ENCODE data around the gene PMFBP1. TPM values are rescaled to one million over a fixed set of nuclear protein-coding genes. Genes with fewer than 3 reads are reported as not detected.

Gene PMFBP1
- total RNA-seq, 1 experiment from 2014 or later, result 0.56 TPM

DNA sequence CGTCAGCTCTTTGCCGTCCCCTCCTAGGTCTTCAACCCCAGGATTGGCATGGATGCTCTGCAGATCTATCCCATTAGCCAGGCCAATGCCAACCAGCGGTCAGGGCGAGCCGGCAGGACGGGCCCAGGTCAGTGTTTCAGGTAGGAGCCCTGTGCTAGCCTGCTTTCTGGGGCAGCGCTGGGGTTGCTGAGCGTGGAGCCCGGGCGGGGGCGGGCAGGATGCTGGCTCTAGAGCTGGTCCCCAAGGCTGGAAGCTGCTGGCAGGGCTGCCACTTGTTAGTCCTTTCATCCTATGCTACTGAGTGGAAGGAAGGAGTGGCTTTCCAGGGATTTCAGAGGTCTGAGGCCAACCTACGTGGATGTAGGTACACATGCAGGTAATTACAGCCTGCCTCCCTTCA lies 66.0 kb downstream of the PMFBP1 start:
- Histone ChIP-seq H4K20me1 (ENCODE audit: insufficient read depth, low read depth, low read length) (no peaks in the 10 kb centered on the region), H3K4me1 (ENCODE audit: low read length) (no peaks in the 10 kb centered on the region), H3K27ac (ENCODE audit: low read length) (no peak overlapping the region), H3K4me3 (ENCODE audit: low read length) (no peak overlapping the region), H3K27me3 (ENCODE audit: low read length) (no peaks in the 10 kb centered on the region), H3K9me2 (replicated peaks; ENCODE audit: insufficient read depth, low read length) (no peaks in the 10 kb centered on the region), H3K4me2 (ENCODE audit: low read depth, low read length, poor library complexity, severe bottlenecking) (no peak overlapping the region), H3K36me3 (ENCODE audit: insufficient read depth, low read length) (peaks cover 46% of the 10 kb centered on the region; the same call in 1 of the 2 replicates), H3K9me3 (ENCODE audit: low read length) (no peaks in the 10 kb centered on the region), H3K79me2 (ENCODE audit: low read length) (no peaks in the 10 kb centered on the region), H3K9ac (ENCODE audit: low read length) (no peak overlapping the region), H2AFZ (ENCODE audit: low read length) (no peak overlapping the region)
- no peak for DNase-seq

DNA sequence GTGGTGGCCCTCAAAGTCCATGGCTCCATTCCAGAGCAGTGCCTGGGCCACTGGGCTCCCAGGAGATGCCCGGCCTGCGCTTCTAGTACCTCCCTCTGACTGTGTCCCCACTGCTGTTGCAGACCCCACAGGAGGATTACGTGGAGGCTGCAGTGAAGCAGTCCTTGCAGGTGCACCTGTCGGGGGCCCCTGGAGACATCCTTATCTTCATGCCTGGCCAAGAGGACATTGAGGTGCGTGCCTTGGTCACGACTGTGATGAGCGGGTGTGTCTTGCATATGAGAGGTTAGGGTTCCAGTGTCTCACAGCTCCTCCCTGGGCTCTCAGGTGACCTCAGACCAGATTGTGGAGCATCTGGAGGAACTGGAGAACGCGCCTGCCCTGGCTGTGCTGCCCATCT lies 67.0 kb downstream of the PMFBP1 start:
- H3K27me3 ChIP-seq (ENCODE audit: low read length), result no peaks in the 10 kb centered on the region
- no peak overlapping the region for H2AFZ ChIP-seq (ENCODE audit: low read length)
- H3K4me2 ChIP-seq (ENCODE audit: low read depth, low read length, poor library complexity, severe bottlenecking), result no peak overlapping the region
- no peaks in the 10 kb centered on the region for H3K9me3 ChIP-seq (ENCODE audit: low read length)
- peaks cover 50% of the 10 kb centered on the region; the same call in 1 of the 2 replicates for H3K36me3 ChIP-seq (ENCODE audit: insufficient read depth, low read length)
- H4K20me1 ChIP-seq (ENCODE audit: insufficient read depth, low read depth, low read length), result no peaks in the 10 kb centered on the region
- H3K9ac ChIP-seq (ENCODE audit: low read length), result no peak overlapping the region
- no peaks in the 10 kb centered on the region for H3K4me1 ChIP-seq (ENCODE audit: low read length)
- H3K9me2 ChIP-seq (replicated peaks; ENCODE audit: insufficient read depth, low read length), result no peaks in the 10 kb centered on the region
- H3K4me3 ChIP-seq (ENCODE audit: low read length), result no peak overlapping the region
- H3K27ac ChIP-seq (ENCODE audit: low read length), result no peak overlapping the region
- H3K79me2 ChIP-seq (ENCODE audit: low read length), result no peaks in the 10 kb centered on the region
- no peak for DNase-seq

DNA sequence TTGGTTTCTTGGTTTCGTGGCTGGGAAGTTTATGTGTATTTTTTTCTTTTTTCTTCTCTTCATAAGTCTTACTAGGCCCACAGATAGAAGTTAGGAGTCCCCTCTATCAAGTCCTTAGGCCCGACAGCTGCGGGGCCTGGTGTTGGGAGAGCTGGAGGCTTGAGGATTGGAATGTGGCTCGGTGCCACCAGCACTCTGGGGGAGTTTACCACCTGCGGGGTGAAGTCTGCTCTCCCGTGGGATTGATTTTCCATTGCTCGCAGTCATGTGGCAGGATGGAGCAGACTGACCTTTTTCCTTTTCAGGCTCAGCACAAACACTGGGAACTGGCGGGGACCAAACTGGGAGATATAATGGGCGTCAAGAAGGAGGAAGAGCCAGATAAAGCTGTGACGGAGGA lies 70.8 kb downstream of the PMFBP1 start:
- no peak overlapping the region for H3K27ac ChIP-seq (ENCODE audit: low read length)
- H3K4me1 ChIP-seq (ENCODE audit: low read length), result no peaks in the 10 kb centered on the region
- H3K9me3 ChIP-seq (ENCODE audit: low read length), result no peaks in the 10 kb centered on the region
- H3K36me3 ChIP-seq (ENCODE audit: insufficient read depth, low read length), result peaks cover 44% of the 10 kb centered on the region; the same call in 1 of the 2 replicates
- no peak for DNase-seq
- no peak overlapping the region for H3K4me3 ChIP-seq (ENCODE audit: low read length)
- no peaks in the 10 kb centered on the region for H3K27me3 ChIP-seq (ENCODE audit: low read length)
- no peak overlapping the region for H3K4me2 ChIP-seq (ENCODE audit: low read depth, low read length, poor library complexity, severe bottlenecking)
- peaks cover 7% of the 10 kb centered on the region for H3K79me2 ChIP-seq (ENCODE audit: low read length)
- H4K20me1 ChIP-seq (ENCODE audit: insufficient read depth, low read depth, low read length), result no peaks in the 10 kb centered on the region
- no peak overlapping the region for H2AFZ ChIP-seq (ENCODE audit: low read length)
- H3K9me2 ChIP-seq (replicated peaks; ENCODE audit: insufficient read depth, low read length), result no peaks in the 10 kb centered on the region
- no peak overlapping the region for H3K9ac ChIP-seq (ENCODE audit: low read length)

DNA sequence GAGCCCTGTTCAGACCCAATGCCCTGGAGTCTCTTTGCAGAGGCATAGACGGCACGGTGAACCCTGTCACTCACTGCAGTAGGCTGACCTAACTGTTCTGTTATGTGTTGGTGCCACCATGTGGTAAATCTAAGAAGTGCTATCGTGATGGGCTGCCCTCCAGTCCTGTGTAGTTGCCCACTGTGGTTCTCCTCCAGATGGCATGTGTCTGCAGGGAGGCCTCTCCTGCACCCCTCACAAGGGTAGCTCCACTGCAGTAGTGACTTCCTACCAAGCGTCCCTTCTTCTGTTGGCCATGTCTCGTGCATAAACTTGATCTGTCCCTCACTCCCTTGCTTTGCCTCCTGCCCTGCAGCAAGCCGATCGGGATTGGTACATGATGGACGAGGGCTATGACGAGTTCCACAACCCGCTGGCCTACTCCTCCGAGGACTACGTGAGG lies 72.6 kb downstream of the PMFBP1 start:
- Histone ChIP-seq H3K27me3 (ENCODE audit: low read length) (no peaks in the 10 kb centered on the region), H3K9me3 (ENCODE audit: low read length) (no peaks in the 10 kb centered on the region), H3K27ac (ENCODE audit: low read length) (no peak overlapping the region), H3K4me2 (ENCODE audit: low read depth, low read length, poor library complexity, severe bottlenecking) (no peak overlapping the region), H3K4me1 (ENCODE audit: low read length) (peaks cover 16% of the 10 kb centered on the region), H3K4me3 (ENCODE audit: low read length) (no peak overlapping the region), H3K9ac (ENCODE audit: low read length) (no peak overlapping the region), H2AFZ (ENCODE audit: low read length) (no peak overlapping the region), H3K79me2 (ENCODE audit: low read length) (peaks cover 25% of the 10 kb centered on the region), H4K20me1 (ENCODE audit: insufficient read depth, low read depth, low read length) (no peaks in the 10 kb centered on the region), H3K36me3 (ENCODE audit: insufficient read depth, low read length) (peaks cover 38% of the 10 kb centered on the region; the same call in 1 of the 2 replicates), H3K9me2 (replicated peaks; ENCODE audit: insufficient read depth, low read length) (no peaks in the 10 kb centered on the region)
- DNase-seq, result peak; percentile 90

DNA sequence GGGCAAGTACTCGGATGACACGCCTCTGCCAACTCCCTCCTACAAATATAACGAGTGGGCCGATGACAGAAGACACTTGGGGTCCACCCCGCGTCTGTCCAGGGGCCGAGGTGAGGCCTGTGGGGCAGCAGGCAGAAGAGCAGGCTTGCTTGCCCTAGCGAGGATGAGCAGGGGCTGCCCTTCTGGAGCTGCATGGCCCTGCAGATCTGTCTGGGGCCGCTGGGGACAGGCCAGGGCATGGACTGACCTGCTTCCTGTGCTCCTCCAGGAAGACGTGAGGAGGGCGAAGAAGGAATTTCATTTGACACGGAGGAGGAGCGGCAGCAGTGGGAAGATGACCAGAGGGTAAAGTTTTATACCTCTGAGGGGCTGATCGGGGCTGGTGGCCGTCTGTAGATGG lies 73.0 kb downstream of the PMFBP1 start:
- Histone ChIP-seq H3K36me3 (ENCODE audit: insufficient read depth, low read length) (peaks cover 37% of the 10 kb centered on the region; the same call in 1 of the 2 replicates), H3K4me2 (ENCODE audit: low read depth, low read length, poor library complexity, severe bottlenecking) (no peak overlapping the region), H3K79me2 (ENCODE audit: low read length) (peaks cover 29% of the 10 kb centered on the region), H3K4me1 (ENCODE audit: low read length) (peaks cover 16% of the 10 kb centered on the region), H2AFZ (ENCODE audit: low read length) (no peak overlapping the region), H4K20me1 (ENCODE audit: insufficient read depth, low read depth, low read length) (0 out of 2 replicates have a peak, but pooled peaks cover 4% of the 10 kb centered on the region), H3K27ac (ENCODE audit: low read length) (no peak overlapping the region), H3K27me3 (ENCODE audit: low read length) (no peaks in the 10 kb centered on the region), H3K9me3 (ENCODE audit: low read length) (no peaks in the 10 kb centered on the region), H3K4me3 (ENCODE audit: low read length) (no peak overlapping the region), H3K9ac (ENCODE audit: low read length) (no peak overlapping the region), H3K9me2 (replicated peaks; ENCODE audit: insufficient read depth, low read length) (no peaks in the 10 kb centered on the region)
- no peak for DNase-seq

DNA sequence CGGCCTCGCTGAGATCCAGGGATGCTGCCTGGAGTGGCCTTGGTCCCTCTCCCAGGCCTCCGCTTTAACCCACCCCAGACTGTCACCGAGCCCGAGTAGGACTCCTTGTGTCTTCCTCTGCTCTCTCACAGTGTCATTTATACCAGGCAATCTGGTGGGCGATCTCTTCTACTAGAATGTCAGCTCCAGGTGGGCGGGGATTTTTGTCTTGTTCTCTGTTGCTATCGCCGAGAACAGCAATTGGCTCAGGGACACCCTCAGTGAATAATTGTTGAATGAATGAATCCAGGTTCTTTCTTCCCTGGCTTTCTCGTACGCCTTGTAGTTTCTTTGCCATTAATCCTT lies 77.7 kb downstream of the PMFBP1 start:
- Histone ChIP-seq H3K9ac (ENCODE audit: low read length) (peak overlapping the region; percentile 98), H3K36me3 (ENCODE audit: insufficient read depth, low read length) (peaks cover 24% of the 10 kb centered on the region; the same call in 1 of the 2 replicates), H3K4me3 (ENCODE audit: low read length) (peak overlapping the region; percentile 100), H2AFZ (ENCODE audit: low read length) (peak overlapping the region; percentile 96; the same call in 1 of the 2 replicates), H3K4me2 (ENCODE audit: low read depth, low read length, poor library complexity, severe bottlenecking) (peak overlapping the region; percentile 83), H3K4me1 (ENCODE audit: low read length) (peaks cover 34% of the 10 kb centered on the region), H3K27me3 (ENCODE audit: low read length) (no peaks in the 10 kb centered on the region), H3K9me2 (replicated peaks; ENCODE audit: insufficient read depth, low read length) (no peaks in the 10 kb centered on the region), H4K20me1 (ENCODE audit: insufficient read depth, low read depth, low read length) (0 out of 2 replicates have a peak, but pooled peaks cover 4% of the 10 kb centered on the region), H3K27ac (ENCODE audit: low read length) (peak overlapping the region; percentile 69), H3K79me2 (ENCODE audit: low read length) (peaks cover 69% of the 10 kb centered on the region), H3K9me3 (ENCODE audit: low read length) (no peaks in the 10 kb centered on the region)
- DNase-seq, result peak; percentile 65

DNA sequence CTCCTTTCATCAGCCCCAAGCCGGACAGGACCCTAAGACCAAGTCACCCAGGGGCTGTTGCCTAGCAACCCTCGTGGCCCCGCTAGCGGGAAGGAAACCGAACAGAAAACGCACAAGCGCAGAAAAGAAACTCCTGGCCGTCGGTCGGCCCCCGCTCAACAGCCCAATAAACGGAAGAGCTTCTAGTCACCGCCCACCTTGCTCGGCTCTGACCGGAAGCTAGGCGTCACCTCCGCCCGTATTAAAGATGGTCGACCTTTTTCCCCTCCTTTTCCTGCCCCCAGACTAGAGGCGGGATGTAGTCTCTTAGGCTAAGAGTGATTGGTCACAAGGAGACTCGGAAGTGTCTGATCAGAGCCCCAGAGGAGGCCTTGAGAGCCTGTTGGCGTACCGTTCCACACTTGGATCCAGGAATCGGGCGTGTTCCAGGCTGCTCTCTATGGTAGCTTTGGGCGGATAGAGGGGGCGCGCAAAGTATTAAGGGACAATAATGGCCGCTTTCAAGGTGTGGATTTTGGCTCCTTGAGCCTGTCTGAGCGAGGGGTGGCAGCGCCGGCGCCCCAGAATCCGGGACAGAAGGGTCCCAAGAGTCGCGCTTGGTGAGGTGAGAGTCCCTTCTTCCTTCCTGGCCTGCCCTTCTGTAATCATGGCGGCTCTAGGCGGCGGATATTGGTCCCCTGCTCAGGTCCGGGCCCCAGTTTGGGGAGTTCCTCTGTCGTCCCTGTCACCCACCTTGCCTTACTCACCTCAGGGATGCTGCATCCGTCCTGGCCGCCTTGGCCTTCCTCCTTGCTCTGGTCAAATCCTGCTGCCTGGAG lies 78.3 kb downstream of the PMFBP1 start, which contains the start of the genes DHX38 and TXNL4B:
TSS of gene DHX38 (plus strand) at position 400 of the 818 bp plus-strand sequence. CDS start 2,311 bp downstream, outside the sequence.
TSS of gene TXNL4B (minus strand) at position 173 of the 818 bp plus-strand sequence. CDS start 2,871 bp downstream, outside the sequence.
- Histone ChIP-seq H3K36me3 (ENCODE audit: insufficient read depth, low read length) (peaks cover 29% of the 10 kb centered on the region; the same call in 1 of the 2 replicates), H4K20me1 (ENCODE audit: insufficient read depth, low read depth, low read length) (0 out of 2 replicates have a peak, but pooled peaks cover 4% of the 10 kb centered on the region), H3K79me2 (ENCODE audit: low read length) (peaks cover 69% of the 10 kb centered on the region), H3K4me1 (ENCODE audit: low read length) (peaks cover 34% of the 10 kb centered on the region), H3K9ac (ENCODE audit: low read length) (peak within 1 kb of the TSS; percentile 98), H3K4me2 (ENCODE audit: low read depth, low read length, poor library complexity, severe bottlenecking) (peak within 1 kb of the TSS; percentile 83), H2AFZ (ENCODE audit: low read length) (peak within 1 kb of the TSS; percentile 96), H3K4me3 (ENCODE audit: low read length) (peak within 1 kb of the TSS; percentile 100), H3K9me2 (replicated peaks; ENCODE audit: insufficient read depth, low read length) (no peaks in the 10 kb centered on the region), H3K9me3 (ENCODE audit: low read length) (no peaks in the 10 kb centered on the region), H3K27me3 (ENCODE audit: low read length) (no peaks in the 10 kb centered on the region), H3K27ac (ENCODE audit: low read length) (peak within 1 kb of the TSS; percentile 69)
- DNase-seq, result peak; percentile 99

DNA sequence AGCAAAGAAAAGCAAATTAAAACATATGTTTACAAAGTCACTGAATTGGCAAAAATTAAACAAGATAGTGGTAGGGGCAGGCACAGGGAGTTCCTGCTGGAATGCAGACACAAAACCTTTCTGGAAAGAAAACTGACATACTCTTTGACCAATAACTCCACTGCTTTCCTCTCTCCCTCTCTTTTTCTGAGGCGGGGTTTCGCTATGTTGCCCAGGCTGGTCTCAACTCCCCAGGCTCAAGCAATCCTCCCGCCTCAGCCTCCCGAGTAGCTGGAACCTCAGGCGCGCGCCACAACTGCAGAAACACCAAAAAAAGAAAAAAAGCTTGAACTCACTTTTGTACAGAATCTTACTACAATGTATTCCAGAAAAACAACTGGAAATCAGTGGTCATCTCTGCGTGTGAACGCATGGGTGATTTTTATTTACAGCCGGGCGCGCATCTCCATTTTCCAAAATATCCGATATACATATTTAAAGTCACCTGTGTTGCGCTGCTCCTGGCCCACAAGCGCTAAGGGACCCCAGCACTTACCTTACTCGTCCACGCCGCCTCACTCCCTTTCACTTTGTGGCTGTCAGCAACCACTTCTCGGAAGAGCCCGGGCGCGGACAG lies 79.0 kb downstream of the PMFBP1 start:
- Histone ChIP-seq H3K79me2 (ENCODE audit: low read length) (peaks cover 69% of the 10 kb centered on the region), H3K36me3 (ENCODE audit: insufficient read depth, low read length) (peaks cover 35% of the 10 kb centered on the region; the same call in 1 of the 2 replicates)

More for the DNA sequence above, 79.0 kb downstream of the PMFBP1 start:
- Histone ChIP-seq H3K27ac (ENCODE audit: low read length) (peak overlapping the region; percentile 12; the same call in 1 of the 2 replicates), H4K20me1 (ENCODE audit: insufficient read depth, low read depth, low read length) (0 out of 2 replicates have a peak, but pooled peaks cover 4% of the 10 kb centered on the region), H3K9ac (ENCODE audit: low read length) (peak overlapping the region; percentile 98), H3K9me2 (replicated peaks; ENCODE audit: insufficient read depth, low read length) (no peaks in the 10 kb centered on the region), H2AFZ (ENCODE audit: low read length) (peak overlapping the region; percentile 96; the same call in 1 of the 2 replicates), H3K27me3 (ENCODE audit: low read length) (no peaks in the 10 kb centered on the region), H3K4me3 (ENCODE audit: low read length) (peak overlapping the region; percentile 100), H3K4me2 (ENCODE audit: low read depth, low read length, poor library complexity, severe bottlenecking) (peak overlapping the region; percentile 83), H3K4me1 (ENCODE audit: low read length) (peaks cover 34% of the 10 kb centered on the region), H3K9me3 (ENCODE audit: low read length) (no peaks in the 10 kb centered on the region)
- DNase-seq, result peak; percentile 52
